Testis (tissue), 2 donors: ENCODE measurements around the gene NUTM2B.
"Not testable (repeated sequence)": the region's sequence is repeated elsewhere in the genome, so short reads cannot be mapped to it uniquely, and the experiment has no call there.

Source experiments
- CTCF ChIP-seq, 3 experiments: fragments of 450-650 bp in 2 of 3; fragments of 200-600 bp in 1 of 3; sonication (generic) in 1 of 3; IDR thresholded peaks; one replicate each; pipeline ENCODE4 v1.5.1; 2016 to 2019; ENCODE audit warnings: antibody characterized with exemption in 3 of 3, mild to moderate bottlenecking in 2 of 3, moderate library complexity in 1 of 3
- POLR2A ChIP-seq: fragments of 450-650 bp; IDR thresholded peaks from one replicate; pipeline ENCODE4 v1.6.1; 2017; ENCODE audit warnings: antibody characterized with exemption, mild to moderate bottlenecking, moderate library complexity

GRCh38 chr10:79674878-79675277 is 28.1 kb upstream of the NUTM2B start:
- not testable (repeated sequence) for TF ChIP-seq CTCF (IDR thresholded peaks at IDR 0.05); POLR2A
